ENCODE measurements around the gene ID4. TPM values are rescaled to one million over a fixed set of nuclear protein-coding genes. Genes with fewer than 3 reads are reported as not detected.

Gene ID4
- total and polyA plus RNA-seq, 2 donors (not counting 3 experiments of a cell fraction or from before 2014, with no cell fraction given): not detected

GRCh38 chr6:19830171-19830570, 7.0 kb upstream of the ID4 start:
- FAIRE-seq: no peak
- H3K9me1 ChIP-seq (replicated peaks; ENCODE audit: control insufficient read depth, extremely low read depth, insufficient read depth, low read length): no peaks in the 10 kb centered on the region
- BruUV-seq (replicated peaks): no TSS peak

More at GRCh38 chr6:19830171-19830570, 7.0 kb upstream of the ID4 start:
- Histone ChIP-seq H3K27me3 (ENCODE audit: control insufficient read depth in 2 of 2, insufficient read depth in 2 of 2, low read length in 2 of 2) (peaks cover 0 to 4% of the 10 kb centered on the region in 2 experiments), H3K9ac (replicated peaks; ENCODE audit: extremely low read depth, insufficient read depth, low read length) (no peak overlapping the region), H3K4me2 (ENCODE audit: insufficient read depth, low read length) (no peak overlapping the region), H3K9me3 (replicated peaks; ENCODE audit: control insufficient read depth, insufficient read depth, low read length) (no peaks in the 10 kb centered on the region), H3K36me3 (ENCODE audit: control insufficient read depth in 2 of 2, extremely low read depth in 1 of 2, insufficient read depth in 2 of 2, low read length in 2 of 2) (no peaks in the 10 kb centered on the region), H3K4me3 (replicated peaks in 1 of 3; ENCODE audit: insufficient read depth in 1 of 3, low read depth in 1 of 3, low read length in 3 of 3) (no peak overlapping the region), H4K20me1 (replicated peaks; ENCODE audit: control insufficient read depth, extremely low read depth, insufficient read depth, low read length) (no peaks in the 10 kb centered on the region), H2AFZ (ENCODE audit: low read depth, low read length) (no peak overlapping the region), H3K4me1 (ENCODE audit: control insufficient read depth, extremely low read depth, insufficient read depth, low read length) (no peaks in the 10 kb centered on the region), H3K79me2 (ENCODE audit: control insufficient read depth, insufficient read depth, low read length) (no peaks in the 10 kb centered on the region), H3K27ac (ENCODE audit: insufficient read depth, low read depth, low read length) (no peak overlapping the region)
- ChIA-PET CTCF (interaction anchor here (0.7 kb wide), 1 partner anchor 549 kb away, joined by 3 read pairs; no protein-coding TSS in a partner anchor), POLR2A (no interaction called here)
- DNase-seq (ENCODE audit: low read depth, low spot score): no peak
- intact Hi-C loops (cut with micrococcal nuclease) (no loop called here), dilution Hi-C loops (cut with MboI; ENCODE audit: extremely low pct_ligation_motif_present, low sequenced_read_pairs) (no loop called here)
- TF ChIP-seq CTCF (IDR thresholded peaks at IDR 0.05; ENCODE audit: extremely low read depth in 1 of 2, insufficient read depth in 1 of 2, low read depth in 1 of 2, low read length in 2 of 2) (no peak), MAX (IDR thresholded peaks at IDR 0.05; ENCODE audit: insufficient read depth, insufficient read length) (no peak), EZH2 (IDR thresholded peaks at IDR 0.05; ENCODE audit: borderline replicate concordance, low read depth, low read length, severe bottlenecking) (no peak), MYC (IDR thresholded peaks at IDR 0.05; ENCODE audit: low read depth, low read length) (no peak), POLR2AphosphoS5 (IDR thresholded peaks at IDR 0.05; ENCODE audit: insufficient read depth, low read depth, low read length) (no peak), POLR2A (IDR thresholded peaks at IDR 0.05; ENCODE audit: low read depth, low read length) (no peak), FOS (IDR thresholded peaks at IDR 0.05; ENCODE audit: borderline replicate concordance, insufficient read depth, low read length) (no peak), GATA2 (IDR thresholded peaks at IDR 0.05; ENCODE audit: insufficient read depth, insufficient read length, low read depth, low read length) (no peak), JUN (IDR thresholded peaks at IDR 0.05; ENCODE audit: borderline replicate concordance, insufficient read depth, insufficient read length, low read depth) (no peak)

All from endothelial cell of umbilical vein (primary cell).